Keratinocyte (primary cell): Measurements from ENCODE around the gene PRXL2A. TPM values are rescaled to one million over a fixed set of nuclear protein-coding genes. Genes with fewer than 3 reads are reported as not detected.

Experiments
- DNase-seq: peaks from one replicate; pipeline ENCODE4 v3.0.0-alpha.2; 2011; ENCODE audit warnings: low read depth, missing footprints, low spot score
- FAIRE-seq: peaks from 2 replicates; lab custom pipeline; 2011; peaks lifted over from hg19 to GRCh38; lab: Jason Lieb, UNC
- H2AFZ ChIP-seq: 2 replicates; pipeline ENCODE4 v1.6.0; 2012; ENCODE audit warnings: low read length, control low read depth, inconsistent platforms; ENCODE audit not compliant: control insufficient read depth
- H3K27ac ChIP-seq: 2 replicates; pipeline ENCODE4 v1.5.1; 2011; ENCODE audit warnings: low read length; ENCODE audit not compliant: control insufficient read depth, insufficient read depth
- H3K27me3 ChIP-seq: 3 replicates; pipeline ENCODE4 v1.6.0; 2011; ENCODE audit warnings: low read length; ENCODE audit not compliant: control insufficient read depth, insufficient read depth; ENCODE audit errors: extremely low read depth
- H3K36me3 ChIP-seq, 2 experiments: 2 replicates in 1 of 2; 3 replicates in 1 of 2; pipeline ENCODE4 v1.5.1; 2011; ENCODE audit warnings: low read length in 2 of 2, mild to moderate bottlenecking in 1 of 2; ENCODE audit not compliant: control insufficient read depth in 2 of 2, insufficient read depth in 2 of 2; ENCODE audit errors: extremely low read depth in 1 of 2
- H3K4me1 ChIP-seq: 3 replicates; pipeline ENCODE4 v1.5.1; 2011; ENCODE audit warnings: low read length; ENCODE audit not compliant: control insufficient read depth, insufficient read depth; ENCODE audit errors: extremely low read depth
- H3K4me2 ChIP-seq: 3 replicates; pipeline ENCODE4 v1.6.0; 2011; ENCODE audit warnings: low read depth, low read length; ENCODE audit not compliant: control insufficient read depth, insufficient read depth; ENCODE audit errors: extremely low read depth
- H3K4me3 ChIP-seq, 3 experiments: fragments of 200-600 bp in 1 of 3; sonication (generic) in 1 of 3; 2 replicates in 2 of 3; 3 replicates in 1 of 3; pipeline ENCODE4 v1.5.1; 2011 to 2016; ENCODE audit warnings: low read length in 3 of 3, mild to moderate bottlenecking in 3 of 3, control low read depth in 2 of 3, inconsistent platforms in 1 of 3, low read depth in 1 of 3, mixed read lengths in 1 of 3, mixed run types in 1 of 3, moderate library complexity in 1 of 3; ENCODE audit not compliant: control insufficient read depth in 2 of 3, insufficient read depth in 2 of 3; ENCODE audit errors: extremely low read depth in 1 of 3
- H3K79me2 ChIP-seq: 2 replicates; pipeline ENCODE4 v1.6.0; 2012; ENCODE audit warnings: low read length; ENCODE audit not compliant: control insufficient read depth, insufficient read depth
- H3K9ac ChIP-seq: 3 replicates; pipeline ENCODE4 v1.6.0; 2011; ENCODE audit warnings: low read length; ENCODE audit not compliant: control insufficient read depth, insufficient read depth; ENCODE audit errors: extremely low read depth
- H3K9me1 ChIP-seq: 3 replicates; pipeline ENCODE4 v1.6.0; 2011; ENCODE audit warnings: low read length; ENCODE audit not compliant: control insufficient read depth, insufficient read depth; ENCODE audit errors: extremely low read depth
- H3K9me3 ChIP-seq: 2 replicates; pipeline ENCODE4 v1.5.1; 2012; ENCODE audit warnings: low read depth, low read length; ENCODE audit not compliant: control insufficient read depth
- H4K20me1 ChIP-seq: 3 replicates; pipeline ENCODE4 v1.6.0; 2011; ENCODE audit warnings: low read length; ENCODE audit not compliant: control insufficient read depth, insufficient read depth; ENCODE audit errors: extremely low read depth
- EZH2 ChIP-seq: IDR thresholded peaks from one replicate; pipeline ENCODE4 v1.6.1; 2012; ENCODE audit warnings: inconsistent platforms, mild to moderate bottlenecking, low read length, moderate library complexity
- dilution Hi-C: fragments of 300-500 bp; cut with MboI; formaldehyde crosslinking; loops from one replicate; pipeline ENCODE4 v1.7.0; 2020; ENCODE audit warnings: low sequenced_read_pairs; ENCODE audit not compliant: extremely low pct_ligation_motif_present
- polyA plus RNA-seq, 5 experiments: library from polyadenylated mRNA; depleted of rRNA in 3 of 5; stranded (reverse) in 3 of 5; stranded (forward) in 1 of 5; unstranded in 1 of 5; fragments of >200 nt; gene quantifications; 1 replicate in 1 of 5; 2 replicates in 3 of 5; 3 replicates in 1 of 5; pipeline versions ENCODE4 v1.2.1 to v1.2.3, GENCODE V29; 2011 to 2012; ENCODE audit warnings: missing spikeins in 2 of 5, low read depth in 1 of 5, low replicate concordance in 1 of 5
- TF ChIP-seq, protein P1 (sequence below), 3 experiments: IDR thresholded peaks in 1 of 3; conservative IDR thresholded peaks in 1 of 3; optimal IDR thresholded peaks in 1 of 3; 2 replicates in 2 of 3; 3 replicates in 1 of 3; pipeline versions ENCODE3 to v1.5.1; 2011; ENCODE audit warnings: low read length in 3 of 3, mild to moderate bottlenecking in 3 of 3, moderate library complexity in 2 of 3, control low read depth in 1 of 3, inconsistent platforms in 1 of 3; ENCODE audit not compliant: insufficient read depth in 2 of 3; ENCODE audit errors: extremely low read depth in 1 of 3

PRXL2A gene
- polyA plus RNA-seq, 1 donor (not counting 4 experiments of a cell fraction or from before 2014, with no cell fraction given): 71.6 TPM

GRCh38 chr10:80485946-80486764, 77.8 kb downstream of the PRXL2A start:
- Histone ChIP-seq H3K4me1 (peaks cover 56% of the 10 kb centered on the region), H3K27ac (peak overlapping the region; percentile 38), H3K9me3 (no peaks in the 10 kb centered on the region), H3K79me2 (peaks cover 99% of the 10 kb centered on the region), H4K20me1 (peaks cover 23% of the 10 kb centered on the region), H3K4me2 (peak overlapping the region; percentile 16), H3K9me1 (peaks cover 14% of the 10 kb centered on the region), H3K4me3 (no peak overlapping the region), H3K36me3 (peaks cover 21 to 42% of the 10 kb centered on the region in 2 experiments), H2AFZ (no peak overlapping the region), H3K27me3 (no peaks in the 10 kb centered on the region), H3K9ac (no peak overlapping the region)
- no peak for TF ChIP-seq EZH2
- TF ChIP-seq, protein P1, sequence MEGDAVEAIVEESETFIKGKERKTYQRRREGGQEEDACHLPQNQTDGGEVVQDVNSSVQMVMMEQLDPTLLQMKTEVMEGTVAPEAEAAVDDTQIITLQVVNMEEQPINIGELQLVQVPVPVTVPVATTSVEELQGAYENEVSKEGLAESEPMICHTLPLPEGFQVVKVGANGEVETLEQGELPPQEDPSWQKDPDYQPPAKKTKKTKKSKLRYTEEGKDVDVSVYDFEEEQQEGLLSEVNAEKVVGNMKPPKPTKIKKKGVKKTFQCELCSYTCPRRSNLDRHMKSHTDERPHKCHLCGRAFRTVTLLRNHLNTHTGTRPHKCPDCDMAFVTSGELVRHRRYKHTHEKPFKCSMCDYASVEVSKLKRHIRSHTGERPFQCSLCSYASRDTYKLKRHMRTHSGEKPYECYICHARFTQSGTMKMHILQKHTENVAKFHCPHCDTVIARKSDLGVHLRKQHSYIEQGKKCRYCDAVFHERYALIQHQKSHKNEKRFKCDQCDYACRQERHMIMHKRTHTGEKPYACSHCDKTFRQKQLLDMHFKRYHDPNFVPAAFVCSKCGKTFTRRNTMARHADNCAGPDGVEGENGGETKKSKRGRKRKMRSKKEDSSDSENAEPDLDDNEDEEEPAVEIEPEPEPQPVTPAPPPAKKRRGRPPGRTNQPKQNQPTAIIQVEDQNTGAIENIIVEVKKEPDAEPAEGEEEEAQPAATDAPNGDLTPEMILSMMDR (optimal IDR thresholded peaks at IDR 0.05 in 1 of 3, IDR thresholded peaks at IDR 0.05 in 1 of 3, conservative IDR thresholded peaks at IDR 0.05 in 1 of 3; ENCODE audit: extremely low read depth in 1 of 3, insufficient read depth in 2 of 3, low read length in 3 of 3): no peak
- FAIRE-seq (no peak), DNase-seq (no peak)
- dilution Hi-C loops: no loop called here

Other genes starting within 250 kb of the PRXL2A start
- 69.7 to 97.9 TPM (median 93.9 TPM) in 3 replicates for gene ANXA11, start 203.0 kb upstream of the PRXL2A start, polyA plus RNA-seq
- 0.37 to 1.5 TPM (median 0.69 TPM) in 3 replicates for gene MAT1A, start 118.9 kb upstream of the PRXL2A start, polyA plus RNA-seq
- not detected in 3 replicates for gene DYDC1, start 51.8 kb upstream of the PRXL2A start, polyA plus RNA-seq
- gene DYDC2, start 51.8 kb upstream of the PRXL2A start, polyA plus RNA-seq: not detected in 3 replicates
- gene TSPAN14, start 45.8 kb downstream of the PRXL2A start, polyA plus RNA-seq: 71.1 to 191 TPM (median 87.0 TPM) in 3 replicates
- gene SH2D4B, start 129.4 kb downstream of the PRXL2A start, polyA plus RNA-seq: 0.03 to 0.42 TPM (median 0.22 TPM) in 3 replicates